Epithelial cell of proximal tubule (primary cell): ENCODE measurements around the gene ZNF532. TPM values are rescaled to one million over a fixed set of nuclear protein-coding genes. Genes with fewer than 3 reads are reported as not detected.

Source experiments
- DNase-seq: peaks from one replicate; pipeline ENCODE4 v3.0.0-alpha.2; 2011; ENCODE audit warnings: low read depth
- H3K4me3 ChIP-seq: 2 replicates; pipeline ENCODE4 v1.5.1; 2011; ENCODE audit warnings: low read depth, mild to moderate bottlenecking, low read length
- total RNA-seq: library from RNA; depleted of rRNA; stranded (reverse); fragments of >200 nt; gene quantifications from 2 replicates; pipeline ENCODE4 v1.2.3, GENCODE V29; 2015
- TF ChIP-seq, protein P1 (sequence below): conservative IDR thresholded peaks from 2 replicates; pipeline ENCODE4 v1.5.1; 2012; ENCODE audit warnings: low read depth, mild to moderate bottlenecking, low read length

The ZNF532 gene
- total RNA-seq, 1 donor from 2014 or later: 70.2 TPM

DNA sequence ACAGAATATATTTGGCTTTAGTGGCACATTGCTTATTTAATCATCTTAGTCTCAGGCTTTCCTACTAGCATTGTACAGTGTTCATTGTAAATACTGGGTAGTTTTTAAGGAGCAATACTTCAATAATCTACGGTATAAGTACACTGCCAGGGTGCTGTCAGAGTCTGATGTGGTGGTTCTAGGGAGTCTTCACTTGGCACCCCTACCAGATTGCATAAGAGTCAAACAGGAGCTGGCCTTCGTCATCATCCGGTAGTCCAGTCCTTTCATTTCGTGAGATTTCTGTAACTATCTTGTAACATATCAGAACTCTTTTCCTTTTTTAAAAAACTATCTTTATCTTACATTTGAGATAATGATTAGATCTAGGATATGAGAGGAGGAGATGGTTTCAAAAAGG, 91.1 kb downstream of the ZNF532 start:
- H3K4me3 ChIP-seq: no peak overlapping the region
- no peak for DNase-seq
- TF ChIP-seq, protein P1, sequence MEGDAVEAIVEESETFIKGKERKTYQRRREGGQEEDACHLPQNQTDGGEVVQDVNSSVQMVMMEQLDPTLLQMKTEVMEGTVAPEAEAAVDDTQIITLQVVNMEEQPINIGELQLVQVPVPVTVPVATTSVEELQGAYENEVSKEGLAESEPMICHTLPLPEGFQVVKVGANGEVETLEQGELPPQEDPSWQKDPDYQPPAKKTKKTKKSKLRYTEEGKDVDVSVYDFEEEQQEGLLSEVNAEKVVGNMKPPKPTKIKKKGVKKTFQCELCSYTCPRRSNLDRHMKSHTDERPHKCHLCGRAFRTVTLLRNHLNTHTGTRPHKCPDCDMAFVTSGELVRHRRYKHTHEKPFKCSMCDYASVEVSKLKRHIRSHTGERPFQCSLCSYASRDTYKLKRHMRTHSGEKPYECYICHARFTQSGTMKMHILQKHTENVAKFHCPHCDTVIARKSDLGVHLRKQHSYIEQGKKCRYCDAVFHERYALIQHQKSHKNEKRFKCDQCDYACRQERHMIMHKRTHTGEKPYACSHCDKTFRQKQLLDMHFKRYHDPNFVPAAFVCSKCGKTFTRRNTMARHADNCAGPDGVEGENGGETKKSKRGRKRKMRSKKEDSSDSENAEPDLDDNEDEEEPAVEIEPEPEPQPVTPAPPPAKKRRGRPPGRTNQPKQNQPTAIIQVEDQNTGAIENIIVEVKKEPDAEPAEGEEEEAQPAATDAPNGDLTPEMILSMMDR: no peak

DNA sequence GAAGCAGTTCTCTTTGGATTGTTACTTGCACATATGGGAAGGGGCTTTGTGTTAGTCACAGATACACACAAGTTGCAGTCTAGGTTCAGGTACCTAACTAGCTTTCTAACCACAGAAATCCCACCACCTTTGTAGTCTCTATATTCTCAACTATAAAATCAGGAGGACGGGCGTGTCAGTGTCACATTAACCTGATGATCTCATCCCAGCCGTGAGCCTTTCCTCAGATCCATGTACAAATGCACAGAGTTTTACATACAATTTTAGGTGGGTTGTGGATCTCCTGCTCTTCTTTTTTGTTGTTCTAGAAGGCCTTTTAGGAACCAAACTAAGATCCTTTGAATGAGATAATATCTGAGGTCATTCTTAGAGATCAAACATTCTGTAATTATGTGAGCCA, 94.0 kb downstream of the ZNF532 start:
- TF ChIP-seq, protein P1: no peak
- DNase-seq: no peak
- H3K4me3 ChIP-seq: no peak overlapping the region

DNA sequence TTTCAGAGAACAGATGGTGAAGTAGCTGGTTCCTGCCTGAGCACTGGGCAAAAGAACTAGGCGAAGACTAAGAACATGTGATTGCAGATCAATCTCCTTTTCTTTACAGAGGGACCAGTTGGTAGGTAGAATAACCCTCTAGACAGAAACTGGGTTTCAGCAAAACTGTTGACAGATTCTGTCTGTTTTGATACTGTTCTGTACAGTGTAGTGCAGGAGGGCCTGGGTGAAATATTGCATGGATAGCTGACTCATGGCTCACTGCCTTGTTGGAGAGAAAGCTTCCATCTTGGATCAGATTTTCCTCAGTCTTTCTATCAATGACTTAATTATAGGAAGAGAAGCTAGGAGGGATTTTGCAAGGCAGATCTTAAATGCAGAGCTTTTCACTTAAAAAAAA, 95.8 kb downstream of the ZNF532 start:
- TF ChIP-seq, protein P1: no peak
- no peak overlapping the region for H3K4me3 ChIP-seq
- no peak for DNase-seq

DNA sequence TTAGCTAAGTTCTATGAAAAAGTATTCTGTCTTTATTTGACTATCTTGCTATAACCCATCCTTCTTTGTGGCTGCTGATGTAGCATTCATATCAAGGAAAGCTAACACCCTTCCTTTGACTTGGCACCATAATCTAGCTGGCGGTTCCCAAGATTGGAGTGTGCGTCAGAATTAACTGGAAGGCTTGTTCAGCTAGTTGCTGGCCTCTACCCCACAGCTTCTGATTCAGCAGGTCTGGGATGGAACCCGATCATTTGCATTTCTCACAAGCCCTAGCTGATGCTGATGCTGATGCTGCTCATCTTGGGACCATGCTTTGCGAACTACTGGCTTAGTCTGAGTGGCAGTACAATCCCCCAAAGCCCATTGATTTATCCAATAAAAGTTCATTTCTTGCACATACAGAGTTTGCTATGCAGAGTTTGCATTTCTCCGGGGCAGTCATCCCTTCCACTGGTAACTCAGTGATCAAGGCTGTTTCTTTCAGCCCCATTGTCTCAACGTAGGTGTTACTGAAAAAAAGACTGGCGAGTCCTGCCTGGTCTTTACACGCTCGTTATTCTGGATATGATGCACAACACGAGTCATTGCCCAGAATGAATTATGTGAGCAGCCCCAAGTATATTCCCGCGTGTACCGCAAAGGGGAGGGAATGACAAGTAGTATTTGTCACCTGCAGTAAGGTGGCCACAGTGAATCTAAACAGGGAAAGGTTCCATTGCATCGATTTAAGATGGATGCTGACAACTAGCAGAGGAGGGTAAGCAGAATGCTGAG, 96.5 kb downstream of the ZNF532 start:
- TF ChIP-seq, protein P1: no peak
- no peak overlapping the region for H3K4me3 ChIP-seq
- DNase-seq: no peak

DNA sequence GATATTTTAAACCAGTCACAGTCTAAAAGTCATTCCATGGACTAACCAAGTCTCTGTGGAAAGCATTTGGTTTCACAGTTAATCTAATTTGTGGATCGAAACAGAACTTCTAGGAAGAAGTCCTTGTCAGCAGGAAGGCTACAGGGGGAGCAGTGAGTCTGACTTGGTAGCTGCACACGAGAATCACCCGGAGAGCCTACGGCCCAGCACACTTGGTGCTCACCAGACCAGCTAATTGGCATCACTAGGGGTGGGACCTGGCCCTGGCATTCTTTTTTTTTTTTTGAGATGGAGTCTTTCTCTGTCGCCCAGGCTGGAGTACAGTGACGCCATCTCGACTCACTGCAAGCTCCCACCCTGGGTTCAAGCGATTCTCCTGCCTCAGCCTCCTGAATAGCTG, 97.7 kb downstream of the ZNF532 start:
- DNase-seq: no peak
- TF ChIP-seq, protein P1: no peak
- H3K4me3 ChIP-seq: no peak overlapping the region

DNA sequence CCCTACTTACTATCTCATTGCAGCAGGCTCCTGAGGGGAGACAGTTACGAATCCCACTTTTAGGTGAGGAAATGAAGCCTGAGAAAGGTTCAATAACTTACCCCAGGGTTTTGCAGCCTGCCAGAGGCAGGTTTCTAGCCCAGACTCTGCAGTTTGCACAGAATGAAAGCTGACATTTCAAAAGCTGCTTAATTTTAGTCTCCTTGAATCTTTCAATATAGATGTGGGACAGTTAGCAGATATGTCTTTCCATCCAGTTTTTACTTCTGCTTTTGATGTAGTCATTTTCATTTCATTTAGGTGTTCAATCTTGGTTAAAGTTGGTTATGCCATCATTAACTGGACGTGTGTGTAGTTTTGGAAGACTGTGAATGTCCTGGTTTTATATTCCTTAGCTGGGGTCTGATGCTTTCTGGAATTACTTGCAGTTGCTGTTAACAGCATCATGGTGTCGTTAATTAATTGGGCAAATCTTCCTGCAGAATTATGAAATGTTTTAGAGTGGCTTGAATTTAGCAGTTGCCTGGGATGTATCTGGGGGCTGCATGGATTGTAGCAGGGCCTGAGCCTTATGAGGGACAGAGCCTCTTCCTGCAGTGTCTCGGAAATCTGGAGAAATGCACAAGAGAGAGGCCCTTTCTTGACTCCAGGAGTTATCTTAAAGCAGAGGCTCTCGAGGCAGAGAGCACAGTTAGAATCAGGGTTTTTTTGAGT, 100.8 kb downstream of the ZNF532 start:
- H3K4me3 ChIP-seq: no peak overlapping the region
- TF ChIP-seq, protein P1: no peak
- DNase-seq: no peak
